RKO (cell line): ENCODE data around the gene ZDHHC1.

ENCODE experiments used
- DNase-seq: peaks from one replicate; pipeline ENCODE4 v3.0.0-alpha.2; 2016; ENCODE audit warnings: low spot score

The ZDHHC1 gene

DNA sequence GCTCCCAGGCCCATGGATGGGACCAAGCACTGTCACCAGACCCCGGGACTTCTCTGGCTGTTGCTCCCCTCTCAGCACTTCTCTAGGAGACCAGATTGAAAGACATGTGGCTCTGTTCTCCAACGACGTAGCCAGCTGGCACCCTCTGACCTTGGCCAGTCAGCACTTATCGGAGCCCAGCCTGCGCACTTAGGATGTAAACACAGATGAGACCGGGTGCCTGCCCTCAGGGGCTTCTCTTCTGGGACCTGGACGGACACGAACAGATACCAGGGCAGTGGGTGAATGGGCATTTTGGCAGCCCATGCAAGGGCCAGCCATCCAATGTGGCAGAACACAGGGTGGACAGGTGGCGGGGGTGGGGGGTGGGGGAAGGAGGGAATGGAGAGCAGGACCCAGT lies 6.6 kb downstream of the ZDHHC1 start:
- no peak for DNase-seq

GRCh38 chr16:67407788-67408452 lies 8.4 kb downstream of the ZDHHC1 start:
- DNase-seq = no peak

- DNase-seq = no peak
Measured at GRCh38 chr16:67407176-67407787, 9.0 kb downstream of the ZDHHC1 start.

DNA sequence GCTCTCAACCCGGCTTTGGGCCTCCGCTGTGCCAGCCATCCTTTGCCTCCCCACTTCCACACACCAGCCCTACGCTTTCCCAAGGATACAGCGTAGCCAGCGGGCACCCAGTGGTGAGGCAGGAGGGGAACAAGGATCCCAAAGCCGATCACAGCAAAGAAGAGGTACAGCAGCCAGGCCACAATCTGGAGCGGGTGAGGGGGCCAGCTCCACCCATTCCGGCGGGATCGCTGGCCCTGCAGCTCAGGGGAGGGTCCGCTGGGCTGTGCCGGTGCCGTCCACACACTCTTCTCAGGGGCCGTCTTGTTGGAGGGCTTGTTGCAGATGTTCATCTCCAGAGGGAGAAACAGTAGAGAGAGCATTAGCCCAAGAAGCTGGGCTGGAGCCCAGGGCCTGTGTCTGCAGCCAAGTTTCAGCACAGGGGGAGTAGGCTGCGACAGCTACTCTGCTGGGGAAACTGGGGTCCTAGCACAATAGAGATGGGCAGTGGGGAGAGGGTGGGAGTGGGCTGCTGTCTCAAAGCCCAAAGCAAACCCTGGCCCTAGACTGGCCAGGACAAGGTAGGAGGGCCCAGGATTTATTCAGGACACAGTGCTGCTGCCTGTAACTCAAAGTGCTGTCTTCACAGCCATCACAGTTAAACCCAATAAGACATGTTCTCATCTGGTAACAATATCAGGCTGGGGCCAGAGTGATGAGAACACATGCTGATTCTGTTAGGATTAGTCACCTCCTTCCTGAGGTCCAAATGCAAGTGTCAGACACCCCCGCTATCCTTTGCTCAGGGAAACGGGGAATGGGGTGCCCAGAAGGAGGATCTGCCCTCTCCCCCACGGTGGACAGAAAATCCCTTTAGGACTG lies 9.9 kb downstream of the ZDHHC1 start:
- peak; percentile 67 for DNase-seq

GRCh38 chr16:67405336-67405735 lies 10.9 kb downstream of the ZDHHC1 start:
- DNase-seq = no peak

GRCh38 chr16:67404740-67405226 lies 11.5 kb downstream of the ZDHHC1 start:
- no peak for DNase-seq

- no peak for DNase-seq
Measured at GRCh38 chr16:67403976-67404555, 12.2 kb downstream of the ZDHHC1 start.

- no peak for DNase-seq
Measured at GRCh38 chr16:67400901-67401300, 15.4 kb downstream of the ZDHHC1 start.

DNA sequence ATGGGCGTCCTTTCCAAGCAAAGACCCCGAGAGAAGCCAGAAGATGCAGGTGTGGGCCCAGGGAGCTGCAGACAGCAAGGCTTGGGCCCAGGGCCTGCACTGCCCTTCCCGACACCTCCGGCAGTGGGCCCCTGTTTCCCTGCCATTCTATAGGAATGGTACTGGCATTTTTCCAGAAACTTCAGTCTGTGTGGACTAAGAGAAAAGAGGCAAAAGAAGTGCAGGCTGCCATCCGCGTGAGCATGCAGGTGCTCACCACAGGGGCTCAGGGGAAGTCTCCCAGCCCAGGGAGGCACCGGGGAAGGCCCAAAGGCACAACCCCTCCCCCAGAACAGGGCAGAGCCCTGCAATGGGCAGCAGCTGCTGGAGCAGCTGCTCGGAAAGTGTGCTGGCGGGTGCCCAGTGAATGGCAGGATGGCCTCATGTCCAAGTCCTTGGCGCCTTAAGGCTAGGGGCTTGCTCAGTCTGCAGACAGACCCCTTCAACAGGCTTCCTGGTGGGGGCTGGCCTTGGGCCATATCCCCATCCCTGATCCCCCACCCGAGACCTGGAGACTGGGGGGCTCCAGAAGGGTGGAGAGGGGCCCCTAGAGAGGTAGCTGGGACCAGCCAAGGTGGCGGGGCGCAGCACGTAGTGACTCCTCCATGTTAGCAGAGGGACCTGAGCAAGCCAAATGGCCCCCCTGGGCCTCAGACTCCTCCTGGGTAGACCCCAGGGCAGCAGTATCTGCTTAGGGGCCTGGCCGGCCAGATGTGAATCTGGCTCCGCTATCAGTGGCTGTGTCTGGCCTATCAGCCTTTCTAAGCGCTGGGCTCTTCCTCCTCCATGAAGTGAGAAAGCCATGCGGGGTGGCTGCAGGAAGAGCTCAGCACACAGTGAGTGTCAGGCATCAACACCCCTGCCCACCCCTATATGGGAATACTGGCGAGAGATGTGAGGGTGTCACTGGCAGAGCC lies 16.2 kb downstream of the ZDHHC1 start:
- DNase-seq = no peak

- DNase-seq = no peak
Measured at GRCh38 chr16:67399218-67399733, 17.0 kb downstream of the ZDHHC1 start.

DNA sequence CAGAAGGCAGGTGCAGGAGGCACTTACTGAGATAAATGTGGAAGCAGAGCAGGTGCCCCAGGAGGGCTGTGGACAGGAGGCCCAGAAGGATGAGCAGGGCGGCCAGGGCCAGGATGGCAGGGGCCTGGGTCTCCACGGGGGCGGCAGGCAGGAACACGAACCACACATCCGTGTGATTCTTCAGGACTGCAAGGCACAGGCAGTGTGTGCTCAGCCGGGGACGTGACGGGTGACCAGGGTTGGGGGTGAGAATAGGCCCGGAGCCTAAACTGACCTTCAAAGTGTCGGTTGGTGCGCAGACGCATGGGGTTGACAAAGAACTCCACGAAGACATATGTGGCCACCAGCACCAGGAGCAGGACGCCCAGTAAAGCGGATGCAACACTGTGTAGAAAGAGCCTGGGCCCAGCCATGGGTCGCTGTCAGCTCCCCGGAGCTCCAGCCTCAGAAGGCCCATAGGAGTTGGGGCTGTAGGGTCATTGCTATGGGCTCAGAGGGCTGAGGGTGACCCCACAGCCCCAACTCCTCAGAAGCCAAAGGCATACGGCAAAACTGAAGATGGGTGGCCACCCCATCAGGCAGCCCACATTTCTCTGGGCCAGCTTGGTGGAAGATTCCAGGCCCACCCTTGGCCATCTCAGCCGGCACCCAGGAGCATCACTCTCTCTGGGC lies 17.6 kb downstream of the ZDHHC1 start:
- no peak for DNase-seq

GRCh38 chr16:67397812-67398545 lies 18.3 kb downstream of the ZDHHC1 start:
- DNase-seq = no peak

DNA sequence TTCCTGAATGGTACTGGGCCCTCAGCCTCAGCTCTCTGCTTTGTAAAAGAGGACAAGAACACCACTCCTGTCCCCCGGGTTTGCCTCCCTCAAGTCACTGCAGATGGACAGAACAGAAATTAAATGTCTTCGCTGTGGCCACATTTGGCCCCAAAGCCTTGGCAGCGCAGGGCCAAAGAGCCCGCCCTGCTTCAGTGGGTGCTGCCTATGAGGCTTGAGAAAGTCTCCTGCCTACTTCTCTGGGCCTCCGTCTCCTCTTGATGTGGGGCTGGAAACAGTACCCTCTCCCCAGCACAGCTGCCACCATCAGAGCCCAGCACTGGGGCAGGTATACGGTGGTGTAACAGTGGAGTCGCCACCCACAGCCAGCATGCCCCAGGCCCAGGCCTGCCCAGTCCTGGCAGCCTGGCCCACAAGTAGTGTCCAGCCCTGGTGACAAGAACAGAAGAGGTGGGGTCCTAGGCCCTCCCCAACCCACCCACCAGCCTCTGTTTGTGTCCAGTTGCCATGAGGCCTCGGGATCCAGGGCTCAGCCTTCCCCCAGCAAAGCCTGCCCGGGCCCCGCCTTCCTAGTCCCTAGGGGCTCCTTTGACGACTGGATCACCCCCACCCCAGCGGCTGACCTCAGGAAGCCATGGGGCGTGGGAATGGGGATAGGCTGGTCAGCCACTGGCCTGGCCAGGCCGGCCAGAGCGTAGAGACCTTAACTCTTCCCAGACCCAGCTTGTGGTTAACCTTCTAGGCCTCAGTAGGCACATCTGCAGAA lies 19.1 kb downstream of the ZDHHC1 start:
- no peak for DNase-seq

GRCh38 chr16:67396159-67397035 lies 19.9 kb downstream of the ZDHHC1 start:
- DNase-seq = peak; percentile 53

GRCh38 chr16:67395458-67396158 lies 20.7 kb downstream of the ZDHHC1 start:
- no peak for DNase-seq

- no peak for DNase-seq
Measured at GRCh38 chr16:67395105-67395457, 21.2 kb downstream of the ZDHHC1 start.
